Gastrocnemius medialis (tissue), 4 donors: Measurements from ENCODE around the gene FRMD4B.

Experiments
- POLR2A ChIP-seq, 2 donors: fragments of 450-650 bp; IDR thresholded peaks; one replicate each; pipeline ENCODE4 v1.6.1; 2017; ENCODE audit warnings: antibody characterized with exemption in 2 of 2, mild to moderate bottlenecking in 2 of 2, moderate library complexity in 2 of 2
- TF ChIP-seq, protein P1 (sequence below), 5 experiments: fragments of 450-650 bp in 3 of 5; fragments of 200-600 bp in 2 of 5; sonication (generic) in 2 of 5; IDR thresholded peaks in 4 of 5; conservative IDR thresholded peaks in 1 of 5; 1 replicate in 4 of 5; 2 replicates in 1 of 5; pipeline ENCODE4 v1.5.1; 2016 to 2019; ENCODE audit warnings: antibody characterized with exemption in 5 of 5, mild to moderate bottlenecking in 3 of 5, moderate library complexity in 3 of 5

DNA sequence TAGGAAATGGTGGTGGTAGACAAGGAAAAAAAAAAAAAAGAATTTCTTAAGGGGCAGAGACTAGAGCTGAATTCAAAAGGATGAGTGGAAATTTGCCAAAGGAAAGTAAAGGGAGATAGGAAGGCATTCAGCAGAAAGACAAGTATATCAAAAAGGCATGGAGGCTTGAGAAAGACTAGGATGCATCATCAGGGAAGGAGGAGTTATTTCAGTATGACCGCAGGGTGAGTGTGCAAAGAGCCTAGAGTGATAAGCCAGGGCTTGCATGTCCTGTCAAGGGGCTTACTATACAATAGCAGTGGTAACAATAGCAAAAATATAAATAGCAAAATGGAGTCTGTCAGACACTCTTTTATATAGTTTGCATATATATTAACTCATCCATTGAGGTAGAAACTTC, 112.0 kb downstream of the FRMD4B start:
- TF ChIP-seq, protein P1, sequence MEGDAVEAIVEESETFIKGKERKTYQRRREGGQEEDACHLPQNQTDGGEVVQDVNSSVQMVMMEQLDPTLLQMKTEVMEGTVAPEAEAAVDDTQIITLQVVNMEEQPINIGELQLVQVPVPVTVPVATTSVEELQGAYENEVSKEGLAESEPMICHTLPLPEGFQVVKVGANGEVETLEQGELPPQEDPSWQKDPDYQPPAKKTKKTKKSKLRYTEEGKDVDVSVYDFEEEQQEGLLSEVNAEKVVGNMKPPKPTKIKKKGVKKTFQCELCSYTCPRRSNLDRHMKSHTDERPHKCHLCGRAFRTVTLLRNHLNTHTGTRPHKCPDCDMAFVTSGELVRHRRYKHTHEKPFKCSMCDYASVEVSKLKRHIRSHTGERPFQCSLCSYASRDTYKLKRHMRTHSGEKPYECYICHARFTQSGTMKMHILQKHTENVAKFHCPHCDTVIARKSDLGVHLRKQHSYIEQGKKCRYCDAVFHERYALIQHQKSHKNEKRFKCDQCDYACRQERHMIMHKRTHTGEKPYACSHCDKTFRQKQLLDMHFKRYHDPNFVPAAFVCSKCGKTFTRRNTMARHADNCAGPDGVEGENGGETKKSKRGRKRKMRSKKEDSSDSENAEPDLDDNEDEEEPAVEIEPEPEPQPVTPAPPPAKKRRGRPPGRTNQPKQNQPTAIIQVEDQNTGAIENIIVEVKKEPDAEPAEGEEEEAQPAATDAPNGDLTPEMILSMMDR (IDR thresholded peaks at IDR 0.05 in 4 of 5, conservative IDR thresholded peaks at IDR 0.05 in 1 of 5) = no peak
- TF ChIP-seq POLR2A (IDR thresholded peaks at IDR 0.05) = no peak
